Gastrocnemius medialis (tissue), 4 donors: Measurements from ENCODE around the gene GJC2.

Experiments used
- POLR2A ChIP-seq, 2 donors: fragments of 450-650 bp; IDR thresholded peaks; one replicate each; pipeline ENCODE4 v1.6.1; 2017; ENCODE audit warnings: antibody characterized with exemption in 2 of 2, mild to moderate bottlenecking in 2 of 2, moderate library complexity in 2 of 2
- TF ChIP-seq, protein P1 (sequence below), 5 experiments: fragments of 450-650 bp in 3 of 5; fragments of 200-600 bp in 2 of 5; sonication (generic) in 2 of 5; IDR thresholded peaks in 4 of 5; conservative IDR thresholded peaks in 1 of 5; 1 replicate in 4 of 5; 2 replicates in 1 of 5; pipeline ENCODE4 v1.5.1; 2016 to 2019; ENCODE audit warnings: antibody characterized with exemption in 5 of 5, mild to moderate bottlenecking in 3 of 5, moderate library complexity in 3 of 5

GRCh38 chr1:228142701-228143136 lies 7.0 kb upstream of the GJC2 start:
- TF ChIP-seq, protein P1, sequence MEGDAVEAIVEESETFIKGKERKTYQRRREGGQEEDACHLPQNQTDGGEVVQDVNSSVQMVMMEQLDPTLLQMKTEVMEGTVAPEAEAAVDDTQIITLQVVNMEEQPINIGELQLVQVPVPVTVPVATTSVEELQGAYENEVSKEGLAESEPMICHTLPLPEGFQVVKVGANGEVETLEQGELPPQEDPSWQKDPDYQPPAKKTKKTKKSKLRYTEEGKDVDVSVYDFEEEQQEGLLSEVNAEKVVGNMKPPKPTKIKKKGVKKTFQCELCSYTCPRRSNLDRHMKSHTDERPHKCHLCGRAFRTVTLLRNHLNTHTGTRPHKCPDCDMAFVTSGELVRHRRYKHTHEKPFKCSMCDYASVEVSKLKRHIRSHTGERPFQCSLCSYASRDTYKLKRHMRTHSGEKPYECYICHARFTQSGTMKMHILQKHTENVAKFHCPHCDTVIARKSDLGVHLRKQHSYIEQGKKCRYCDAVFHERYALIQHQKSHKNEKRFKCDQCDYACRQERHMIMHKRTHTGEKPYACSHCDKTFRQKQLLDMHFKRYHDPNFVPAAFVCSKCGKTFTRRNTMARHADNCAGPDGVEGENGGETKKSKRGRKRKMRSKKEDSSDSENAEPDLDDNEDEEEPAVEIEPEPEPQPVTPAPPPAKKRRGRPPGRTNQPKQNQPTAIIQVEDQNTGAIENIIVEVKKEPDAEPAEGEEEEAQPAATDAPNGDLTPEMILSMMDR (IDR thresholded peaks at IDR 0.05 in 4 of 5, conservative IDR thresholded peaks at IDR 0.05 in 1 of 5), result no peak
- TF ChIP-seq POLR2A (IDR thresholded peaks at IDR 0.05), result no peak
